Activated naive CD4-positive, alpha-beta T cell (primary cell): ENCODE measurements around the gene ASTN1.

Experiments
- DNase-seq, 4 experiments: peaks; one replicate each; lab custom pipeline; 2025; lab: John Stamatoyannopoulos, UW

Gene ASTN1

DNA sequence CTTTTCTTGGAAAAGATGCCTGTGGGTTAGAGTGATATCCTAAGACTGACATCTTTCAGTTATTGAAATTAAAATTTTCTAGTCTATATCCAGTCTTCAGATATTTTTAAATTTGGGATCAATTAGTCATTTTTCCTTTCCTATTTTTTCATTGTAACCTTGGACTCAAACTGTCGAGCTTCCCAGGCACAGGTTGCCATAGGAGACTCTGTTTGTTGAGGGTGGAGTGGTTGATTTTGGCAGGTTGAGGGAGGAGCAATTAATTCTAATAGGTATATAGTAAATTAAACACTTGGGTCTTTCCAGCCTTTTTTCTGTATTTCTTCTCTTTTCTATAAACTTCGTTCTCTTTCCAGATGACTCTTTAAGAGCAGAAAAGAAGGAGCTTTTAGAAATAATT, 326.8 kb downstream of the ASTN1 start:
- DNase-seq, result no peak

DNA sequence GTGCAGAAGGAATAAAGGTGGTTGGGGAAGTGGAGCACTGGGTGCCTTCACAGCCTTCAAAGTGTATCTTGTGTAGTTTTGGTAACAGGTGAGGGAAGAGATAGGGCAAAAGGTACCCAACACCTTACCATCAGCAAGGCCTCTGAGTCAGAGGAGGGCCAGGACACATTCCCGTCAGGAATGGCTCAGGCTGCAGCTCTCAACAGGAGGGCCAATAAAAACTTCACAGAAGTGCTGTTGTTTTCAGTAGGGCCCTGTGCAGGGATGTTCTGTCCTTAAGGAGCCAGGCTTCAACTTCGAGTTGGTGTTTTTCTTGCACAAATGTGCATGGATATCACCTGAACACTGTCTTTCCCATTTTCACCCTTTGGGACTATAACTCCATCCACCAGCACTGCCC, 333.4 kb downstream of the ASTN1 start:
- no peak for DNase-seq

DNA sequence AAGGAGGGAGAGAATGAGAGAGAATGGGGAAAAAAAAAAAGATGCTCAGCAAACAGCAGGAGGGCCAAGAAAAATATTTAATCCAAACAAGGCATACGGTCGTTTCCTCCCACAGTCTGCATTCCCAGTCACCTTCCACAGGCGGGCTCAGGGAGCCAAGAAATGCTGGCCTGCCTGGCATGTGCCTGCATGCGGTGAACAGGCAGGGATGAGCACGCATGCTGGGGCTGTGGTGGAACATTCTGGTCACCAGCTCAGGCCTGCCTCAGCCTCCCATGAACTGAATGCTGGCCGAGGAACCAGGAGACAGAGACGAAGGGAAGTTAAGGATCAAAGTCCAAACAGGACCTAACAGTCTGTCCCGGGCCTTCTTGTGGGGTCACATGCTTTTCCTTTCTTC, 335.3 kb downstream of the ASTN1 start:
- no peak for DNase-seq

DNA sequence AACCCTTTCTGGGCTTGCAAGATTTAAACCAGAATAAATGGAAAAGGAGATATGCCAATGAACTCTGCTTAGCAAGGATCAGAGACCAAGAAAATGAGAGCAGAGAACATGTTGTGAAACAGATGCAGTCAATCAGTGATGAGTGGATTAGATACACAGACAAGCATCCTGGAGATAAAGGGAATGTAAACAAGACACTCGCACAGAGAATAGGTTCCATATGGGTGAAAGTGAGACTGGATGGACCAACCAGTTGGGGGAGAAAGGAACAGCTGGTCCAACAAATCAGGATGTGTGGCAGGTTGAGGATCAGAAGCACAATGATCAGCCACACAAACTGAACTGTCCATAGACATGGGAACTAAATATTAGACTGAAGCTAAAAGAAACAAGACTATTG, 338.2 kb downstream of the ASTN1 start:
- no peak for DNase-seq

DNA sequence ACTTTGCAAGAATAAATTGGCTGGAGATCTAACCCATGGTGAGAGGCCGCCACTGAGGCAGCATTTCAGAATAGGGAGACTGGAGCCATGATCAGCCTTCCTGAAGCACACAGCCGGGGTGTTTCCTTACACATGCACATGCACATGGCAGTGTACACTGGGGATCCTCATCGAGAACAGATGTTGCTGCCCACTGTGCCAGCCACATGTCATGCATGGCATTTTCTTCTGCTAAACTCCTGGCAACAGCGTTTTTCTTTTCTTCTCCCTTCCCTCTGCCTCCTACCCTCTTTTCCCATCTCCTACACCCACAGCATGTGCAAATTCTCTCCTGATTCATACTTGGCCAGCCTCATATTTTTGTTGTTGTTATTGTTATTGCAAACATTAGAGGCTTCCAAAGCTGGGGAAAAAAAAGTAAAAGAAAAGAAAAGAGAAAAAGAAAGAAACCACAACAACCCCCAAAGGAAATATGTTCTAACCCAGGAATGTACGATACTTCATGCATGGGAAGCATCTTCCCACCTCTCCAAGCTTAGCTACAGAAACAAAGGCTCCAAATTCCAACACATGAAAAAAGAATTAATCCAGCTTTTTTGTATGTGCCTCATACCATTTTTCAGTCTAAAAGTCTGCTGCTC, 344.0 kb downstream of the ASTN1 start:
- no peak for DNase-seq

DNA sequence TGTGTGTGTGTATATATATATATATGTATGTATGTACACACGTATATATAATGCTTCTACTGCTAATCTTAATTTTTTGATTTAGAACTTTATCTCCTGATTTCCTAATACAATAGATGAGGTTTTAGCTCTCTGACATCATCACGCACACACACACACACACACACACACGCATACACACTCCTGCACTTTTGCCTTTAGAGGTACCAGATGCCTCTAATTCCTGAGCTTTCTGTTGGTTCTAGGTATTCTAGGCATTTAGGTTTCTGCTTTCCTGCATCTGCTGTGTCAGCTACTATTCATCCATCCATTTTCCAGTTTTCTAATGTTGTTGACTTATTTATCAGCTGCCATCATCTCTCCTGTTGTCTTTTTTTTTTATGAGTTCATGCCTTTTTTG, 348.3 kb downstream of the ASTN1 start:
- DNase-seq, result no peak

DNA sequence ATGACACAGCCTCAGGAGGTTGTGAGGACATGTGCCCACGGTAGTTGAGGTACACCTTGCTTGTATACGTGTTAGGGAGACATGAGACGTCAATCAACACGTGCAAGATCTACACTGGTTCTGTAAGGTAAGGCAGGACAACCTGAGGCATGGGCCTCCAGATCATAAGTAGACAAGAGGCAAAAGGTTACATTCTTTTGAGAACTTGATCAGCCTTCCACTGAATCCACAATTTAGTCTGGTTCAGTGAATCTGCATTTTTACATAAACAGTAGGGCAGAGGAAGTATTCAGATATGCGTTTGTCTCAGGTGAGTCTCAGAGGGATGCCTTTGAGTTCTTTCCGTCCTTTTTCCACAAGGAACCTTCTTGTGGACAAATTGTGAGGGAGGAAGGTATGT, 348.9 kb downstream of the ASTN1 start:
- no peak for DNase-seq

DNA sequence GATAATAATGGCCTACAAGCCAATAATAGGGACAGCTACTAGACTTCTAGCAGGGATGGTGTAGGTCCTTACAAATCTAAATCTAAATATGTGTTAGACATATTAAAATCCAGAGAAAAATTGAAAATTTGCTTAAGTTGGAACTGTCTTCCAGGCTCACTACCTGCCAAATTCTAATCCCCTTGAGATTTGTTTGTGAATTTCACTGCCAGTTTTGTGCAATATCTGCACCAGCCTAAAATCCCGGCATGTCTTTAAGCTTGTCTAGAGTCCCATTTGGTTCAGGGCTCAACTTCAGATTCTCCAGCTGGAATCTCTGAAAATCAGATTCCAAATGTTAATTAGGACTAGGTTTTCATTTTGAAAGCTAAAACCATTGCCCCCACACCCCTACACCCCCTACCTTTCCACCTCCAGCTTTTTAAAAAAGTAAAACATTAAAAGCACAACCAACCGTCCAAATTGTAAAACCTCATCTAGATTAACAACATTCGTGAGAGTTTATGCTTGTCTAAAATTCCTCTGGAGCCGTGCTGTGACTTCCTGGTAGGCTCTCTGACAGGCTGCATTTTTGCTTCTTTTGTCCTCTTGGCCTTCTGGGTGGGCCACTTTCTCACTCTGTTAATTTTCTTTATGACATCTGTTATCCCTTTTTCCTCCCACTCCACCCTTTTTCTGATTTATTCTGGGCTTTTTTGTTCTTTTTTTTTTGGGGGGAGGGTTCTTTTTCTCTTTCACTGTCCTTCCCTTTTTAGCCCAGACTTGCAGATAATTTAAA, 352.8 kb downstream of the ASTN1 start:
- no peak for DNase-seq

DNA sequence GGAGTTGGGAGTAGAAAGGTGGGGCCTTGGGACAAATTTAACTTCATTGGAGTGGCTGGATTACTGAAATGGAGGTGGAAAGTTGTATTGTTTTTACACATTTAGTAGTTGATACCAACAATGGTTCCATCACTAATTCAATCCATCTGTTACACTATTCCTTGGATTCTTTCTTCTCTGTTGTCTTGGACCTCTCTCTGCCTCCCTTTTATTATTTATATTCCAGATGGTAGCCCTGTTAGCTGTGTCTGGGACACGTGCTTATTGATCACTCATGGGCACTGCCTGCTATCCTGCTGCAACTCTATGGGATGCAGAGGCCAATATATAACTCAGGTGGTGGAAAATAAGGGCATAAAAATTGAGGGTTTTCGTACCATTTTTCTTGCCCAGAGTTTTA, 355.2 kb downstream of the ASTN1 start:
- DNase-seq, result no peak
